CD4-positive, alpha-beta T cell (primary cell): ENCODE data around the gene SNAPC4. TPM values are rescaled to one million over a fixed set of nuclear protein-coding genes. Genes with fewer than 3 reads are reported as not detected.

Source experiments
- ATAC-seq: fragments of 200-7000 bp; cut with Tn5 transposase; one replicate; pipeline ENCODE4 v1.10.0; 2022; ENCODE audit warnings: mild to moderate bottlenecking; ENCODE audit not compliant: poor library complexity
- CTCF ChIA-PET: fragments of 350-600 bp; sonication (Branson Sonifier 250); formaldehyde crosslinking; loops from one replicate; lab custom pipeline; 2021; ENCODE audit warnings: antibody characterized with exemption, inconsistent platforms; lab: Charles Lee
- POLR2A ChIA-PET: fragments of 350-600 bp; sonication (Branson Sonifier 250); formaldehyde crosslinking; loops from one replicate; lab custom pipeline; 2021; ENCODE audit warnings: antibody characterized with exemption, inconsistent platforms; lab: Charles Lee
- DNase-seq, 14 experiments: peaks; one replicate each; pipeline ENCODE4 v3.0.0-alpha.2; 2013 to 2020; ENCODE audit warnings: mixed read lengths in 2 of 14
- H3K27ac ChIP-seq, 2 donors: one replicate each; pipeline versions ENCODE4 v1.5.1 to v1.7.0; 2013; ENCODE audit warnings: low read length in 2 of 2, low read depth in 1 of 2, mild to moderate bottlenecking in 1 of 2
- H3K27me3 ChIP-seq, 2 experiments: 1 replicate in 1 of 2; 2 replicates in 1 of 2; pipeline versions ENCODE4 v1.6.1 to v1.7.0; 2013; ENCODE audit warnings: low read length in 2 of 2, control low read depth in 1 of 2, mild to moderate bottlenecking in 1 of 2, moderate library complexity in 1 of 2; ENCODE audit not compliant: insufficient read depth in 2 of 2, control insufficient read depth in 1 of 2
- H3K36me3 ChIP-seq: one replicate; pipeline ENCODE4 v1.6.1; 2013; ENCODE audit warnings: low read length, control low read depth; ENCODE audit not compliant: insufficient read depth
- H3K4me1 ChIP-seq: one replicate; pipeline ENCODE4 v1.6.1; 2013; ENCODE audit warnings: low read length, control low read depth; ENCODE audit not compliant: insufficient read depth
- H3K4me3 ChIP-seq: one replicate; pipeline ENCODE4 v1.5.1; 2013; ENCODE audit warnings: mild to moderate bottlenecking, low read length, moderate library complexity
- H3K9me3 ChIP-seq, 2 experiments: 1 replicate in 1 of 2; 2 replicates in 1 of 2; pipeline versions ENCODE4 v1.6.1 to v1.7.0; 2013; ENCODE audit warnings: low read length in 2 of 2, mild to moderate bottlenecking in 2 of 2, control low read depth in 1 of 2, moderate library complexity in 1 of 2; ENCODE audit not compliant: control insufficient read depth in 1 of 2, insufficient read depth in 1 of 2
- H3K27ac Mint-ChIP-seq: one replicate; pipeline ENCODE4 v1.8.0; 2020; ENCODE audit warnings: mixed read lengths
- H3K27me3 Mint-ChIP-seq: one replicate; pipeline ENCODE4 v1.8.0; 2021; ENCODE audit warnings: mixed read lengths
- H3K36me3 Mint-ChIP-seq: one replicate; pipeline ENCODE4 v1.8.0; 2021; ENCODE audit warnings: low read depth, mixed read lengths
- H3K4me1 Mint-ChIP-seq: one replicate; pipeline ENCODE4 v1.8.0; 2021; ENCODE audit warnings: low read depth, mixed read lengths
- H3K4me3 Mint-ChIP-seq: one replicate; pipeline ENCODE4 v1.8.0; 2020; ENCODE audit warnings: mild to moderate bottlenecking, mixed read lengths
- H3K9me3 Mint-ChIP-seq: one replicate; pipeline ENCODE4 v1.8.0; 2020; ENCODE audit warnings: mixed read lengths
- CTCF ChIP-seq: fragments of 200-600 bp; IDR thresholded peaks from one replicate; pipeline ENCODE4 v1.8.0; 2022; ENCODE audit warnings: antibody characterized with exemption, mild to moderate bottlenecking
- intact Hi-C, 2 experiments: fragments of 100-400 bp; cut with DNase I in 1 of 2; cut with micrococcal nuclease in 1 of 2; formaldehyde crosslinking; loops; one replicate each; pipeline versions ENCODE4 v1.15.1 to v1.9.0; 2023 to 2025; cut with DNase I, micrococcal nuclease
- polyA plus RNA-seq, 2 donors: library from polyadenylated mRNA; unstranded; fragments of 120-200 nt; gene quantifications; one replicate each; pipeline ENCODE4 v1.2.1, GENCODE V29; 2013
- total RNA-seq, 174 experiments: library from RNA in 2 of 174; stranded (reverse) in 2 of 174; gene quantifications; one replicate each; pipeline ENCODE4 v1.2.3 and lab custom pipeline; 2021 to 2026

Gene SNAPC4
- total RNA-seq: 1 to 10 TPM; 7.7 to 8.0 TPM
- polyA plus RNA-seq (2013, experiment 1 of 2): 6.9 TPM
- polyA plus RNA-seq (2013, experiment 2 of 2): 8.7 TPM
- 14.4 to 164 (median 35.7) reads per million in 172 experiments for total RNA-seq (lab: John Stamatoyannopoulos, UW)

DNA sequence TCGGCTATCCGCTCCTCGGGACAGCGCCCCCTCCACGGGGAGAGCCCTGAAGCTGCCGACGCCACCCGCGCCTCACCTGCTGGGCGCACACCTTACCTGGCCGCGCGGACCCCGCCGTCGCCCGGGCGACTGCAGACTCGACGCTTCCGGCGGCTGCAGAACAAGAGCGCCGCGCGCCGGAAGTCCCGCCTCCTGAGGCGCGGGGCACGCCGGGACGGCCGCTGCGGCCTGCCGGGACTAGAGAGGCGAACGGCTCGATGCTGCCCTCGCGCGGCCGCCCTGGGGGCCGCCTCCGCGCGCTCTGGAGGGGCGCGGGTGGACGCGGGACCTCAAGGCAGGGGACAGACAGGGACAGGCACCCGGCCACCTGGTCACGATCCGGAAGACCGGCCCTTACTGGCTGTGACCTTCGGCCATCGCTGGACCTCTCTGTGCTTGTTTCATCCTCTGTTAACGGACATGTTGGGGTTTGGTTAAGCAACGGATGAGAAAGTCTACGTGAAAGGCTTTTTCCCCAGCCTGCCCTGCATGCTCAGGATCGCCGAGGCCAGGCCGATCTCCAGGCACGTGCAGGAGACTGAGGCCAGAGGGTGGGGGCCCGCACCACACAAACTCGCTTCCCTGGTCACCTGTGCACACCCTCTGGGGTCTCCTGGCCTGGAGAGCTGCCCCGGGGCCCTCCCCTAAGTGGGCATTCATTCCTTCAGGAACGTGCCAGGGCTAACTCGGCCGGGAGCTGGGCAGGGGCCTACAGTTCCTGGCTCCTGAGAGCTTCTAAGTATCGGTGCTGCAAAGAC lies at the start of gene SNAPC4:
Gene SNAPC4 (minus strand): TSS at position 133 of the 797 bp plus-strand sequence. CDS start 1,742 bp downstream, outside the sequence.
- peak; percentile 87 for TF ChIP-seq CTCF
- Histone ChIP-seq H3K4me1 (peaks cover 59% of the 10 kb centered on the region), H3K9me3 (no peaks in the 10 kb centered on the region), H3K27ac (no peak within 1 kb of the TSS), H3K36me3 (peaks cover 34% of the 10 kb centered on the region), H3K4me3 (peak within 1 kb of the TSS; percentile 72), H3K27me3 (no peaks in the 10 kb centered on the region)
- Mint-ChIP-seq H3K27ac (peak within 1 kb of the TSS; percentile 55), H3K4me3 (peak within 1 kb of the TSS; percentile 88), H3K36me3 (peaks cover 32% of the 10 kb centered on the region), H3K27me3 (no peaks in the 10 kb centered on the region), H3K4me1 (peaks cover 41% of the 10 kb centered on the region), H3K9me3 (no peaks in the 10 kb centered on the region)
- ATAC-seq (peak; percentile 66), DNase-seq (peak; percentile 75 to 95 (median 86))
- ChIA-PET POLR2A (interaction anchor here (1.2 to 2.8 kb wide), 4 partner anchors 9 to 133 kb away, joined by 3 to 18 read pairs (median 6); partner anchors contain the start of genes DNLZ, ENTR1 and PMPCA), CTCF (interaction anchor here (1.2 to 3.2 kb wide), 4 partner anchors 10 to 37 kb away, joined by 3 to 12 read pairs (median 6); partner anchors contain the start of genes DNLZ, ENTR1 and PMPCA)
- intact Hi-C loops: loop anchor here in 1 of 2 experiments (1.0 to 10.0 kb wide), 8 partner anchors 10 to 435 kb away; partner anchors contain the start of genes DNLZ, ENTR1, INPP5E and NOTCH1

- DNase-seq: no peak
Observed at GRCh38 chr9:136448655-136449054, 48.7 kb upstream of the SNAPC4 start.

More at GRCh38 chr9:136448655-136449054, 48.7 kb upstream of the SNAPC4 start:
- ChIA-PET POLR2A (no interaction called here), CTCF (no interaction called here)
- Mint-ChIP-seq H3K36me3 (peaks cover 86% of the 10 kb centered on the region), H3K27me3 (no peaks in the 10 kb centered on the region), H3K9me3 (no peaks in the 10 kb centered on the region), H3K27ac (no peak overlapping the region), H3K4me1 (no peaks in the 10 kb centered on the region), H3K4me3 (no peak overlapping the region)
- no peak overlapping the region for H3K4me3 ChIP-seq
- no peaks in the 10 kb centered on the region for H3K27me3 ChIP-seq
- TF ChIP-seq CTCF: no peak
- intact Hi-C loops: no loop called here
- peaks cover 86% of the 10 kb centered on the region for H3K36me3 ChIP-seq
- no peak for ATAC-seq
- H3K27ac ChIP-seq: no peak overlapping the region
- no peaks in the 10 kb centered on the region for H3K9me3 ChIP-seq
- no peaks in the 10 kb centered on the region for H3K4me1 ChIP-seq
